Effector memory CD4-positive, alpha-beta T cell (primary cell): ENCODE results near the gene DSEL.

ENCODE experiments used
- DNase-seq, 3 donors: peaks; one replicate each; pipeline ENCODE4 v3.0.0-alpha.2; 2020
- H3K27ac ChIP-seq: 2 replicates; pipeline ENCODE4 v1.7.0; 2013; ENCODE audit warnings: mild to moderate bottlenecking, low read length, moderate library complexity; ENCODE audit not compliant: insufficient read depth, poor library complexity, severe bottlenecking
- H3K27me3 ChIP-seq: replicated peaks from 2 replicates; pipeline ENCODE4 v1.7.0; 2013; ENCODE audit warnings: mild to moderate bottlenecking, low read length; ENCODE audit not compliant: insufficient read depth, control insufficient read depth, poor library complexity, severe bottlenecking
- H3K36me3 ChIP-seq: 2 replicates; pipeline ENCODE4 v1.7.0; 2013; ENCODE audit warnings: mild to moderate bottlenecking, low read length, moderate library complexity; ENCODE audit not compliant: control insufficient read depth, insufficient read depth
- H3K4me1 ChIP-seq: 2 replicates; pipeline ENCODE4 v1.7.0; 2013; ENCODE audit warnings: low read length, mild to moderate bottlenecking; ENCODE audit not compliant: control insufficient read depth, insufficient read depth, poor library complexity, severe bottlenecking
- H3K4me3 ChIP-seq: 2 replicates; pipeline ENCODE4 v1.7.0; 2013; ENCODE audit warnings: low read length, low read depth, mild to moderate bottlenecking; ENCODE audit not compliant: insufficient read depth, poor library complexity, severe bottlenecking
- H3K9me3 ChIP-seq: 2 replicates; pipeline ENCODE4 v1.7.0; 2013; ENCODE audit warnings: mild to moderate bottlenecking, low read length, moderate library complexity; ENCODE audit not compliant: control insufficient read depth

The DSEL gene

DNA sequence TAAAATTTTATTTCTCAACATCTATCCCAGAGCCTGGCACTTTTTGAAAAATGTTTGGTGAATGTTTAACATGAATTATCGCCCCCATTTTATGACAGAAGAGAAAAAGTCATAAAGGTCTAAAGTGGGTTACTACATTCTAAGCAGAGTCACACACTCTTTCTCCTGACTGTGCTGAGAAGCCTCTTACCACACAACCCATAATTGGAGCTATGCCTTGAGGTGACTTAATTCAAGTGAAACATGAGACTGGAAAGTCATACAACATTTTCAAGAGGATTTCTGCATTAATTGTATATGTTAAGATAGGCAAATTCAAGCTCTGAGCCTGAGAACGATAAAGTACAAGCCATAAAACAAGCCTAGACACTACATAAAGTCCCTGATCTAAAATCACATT lies 3.1 kb upstream of the DSEL start:
- Histone ChIP-seq H3K36me3 (no peaks in the 10 kb centered on the region), H3K9me3 (no peaks in the 10 kb centered on the region), H3K27ac (no peak overlapping the region), H3K4me3 (no peak overlapping the region), H3K27me3 (no peaks in the 10 kb centered on the region), H3K4me1 (peaks cover 5% of the 10 kb centered on the region)
- DNase-seq = no peak

DNA sequence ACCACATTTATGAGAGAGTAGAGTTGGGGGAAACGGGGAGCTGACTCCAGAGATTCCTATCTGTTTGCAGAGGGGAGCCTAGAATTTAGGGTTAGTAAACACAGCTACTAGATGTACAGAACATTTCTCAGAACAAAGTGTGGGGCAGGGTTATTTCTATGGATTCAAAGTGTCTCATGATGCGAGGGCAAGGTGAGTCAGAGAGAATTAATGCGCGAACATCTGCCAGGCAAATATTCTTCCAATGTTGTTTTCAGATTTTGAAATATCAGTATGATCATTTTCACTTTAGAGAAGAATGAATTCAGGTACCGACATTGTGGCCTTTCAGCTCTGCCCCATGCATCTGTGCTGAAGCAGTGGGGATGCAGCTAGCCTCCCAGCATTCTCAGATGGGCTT lies 2.0 kb upstream of the DSEL start:
- peaks cover 5% of the 10 kb centered on the region for H3K4me1 ChIP-seq

DNA sequence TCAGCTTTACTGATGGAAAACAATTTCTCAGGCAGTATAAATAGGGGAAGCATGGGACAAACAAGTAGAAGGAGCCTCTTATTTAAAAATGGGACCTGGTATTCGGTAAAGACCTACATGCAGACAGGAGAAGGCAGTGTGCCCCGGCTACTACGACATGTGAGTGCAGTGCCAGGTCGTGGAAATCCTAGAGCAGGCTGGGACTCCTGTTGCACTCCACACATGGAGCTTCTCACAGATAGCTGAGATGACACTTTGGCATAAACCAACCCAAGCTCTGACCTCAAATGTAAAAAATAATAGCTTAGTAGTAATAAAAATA lies 885 bp upstream of the DSEL start:
- no peaks in the 10 kb centered on the region for H3K36me3 ChIP-seq
- no peaks in the 10 kb centered on the region for H3K27me3 ChIP-seq
- peak overlapping the region; percentile 80 for H3K4me3 ChIP-seq
- peaks cover 5% of the 10 kb centered on the region for H3K4me1 ChIP-seq
- H3K9me3 ChIP-seq = no peaks in the 10 kb centered on the region
- no peak overlapping the region for H3K27ac ChIP-seq
- no peak for DNase-seq

More for the DNA sequence above, 2.0 kb upstream of the DSEL start:
- no peak overlapping the region for H3K4me3 ChIP-seq
- H3K27me3 ChIP-seq = no peaks in the 10 kb centered on the region
- no peaks in the 10 kb centered on the region for H3K36me3 ChIP-seq
- no peak overlapping the region for H3K27ac ChIP-seq
- no peaks in the 10 kb centered on the region for H3K9me3 ChIP-seq
- DNase-seq = no peak

DNA sequence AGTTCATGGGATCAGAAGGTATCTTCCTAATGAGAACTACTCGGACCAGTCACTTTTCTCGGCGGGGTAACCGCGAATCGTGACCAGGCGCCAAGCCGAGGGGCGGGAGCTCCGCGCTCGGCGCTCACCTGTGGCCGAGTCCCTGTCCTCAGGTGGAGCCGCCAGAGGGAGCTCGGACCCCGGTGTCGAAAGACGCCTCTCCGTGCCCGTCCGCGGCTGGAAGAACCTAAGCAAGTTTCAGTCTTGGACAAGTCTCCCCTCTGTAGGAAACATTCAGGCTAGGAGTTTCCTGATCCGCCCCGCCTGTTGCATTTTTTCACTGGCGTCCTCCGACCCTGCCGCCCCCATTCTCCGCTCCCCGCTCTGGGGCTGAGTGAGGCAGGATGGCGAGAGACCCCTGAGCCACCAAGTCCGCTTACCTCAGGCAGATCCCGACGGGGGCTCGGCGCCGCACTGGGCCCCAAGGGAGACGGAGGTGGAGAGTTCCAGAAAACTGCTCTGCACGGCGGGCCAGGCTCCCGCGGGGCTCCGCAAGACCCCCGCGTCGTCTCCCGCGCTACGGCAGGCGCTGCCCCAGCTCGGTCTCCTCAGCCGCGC lies 480 bp downstream of the DSEL start:
- Histone ChIP-seq H3K27ac (peak overlapping the region; percentile 28), H3K36me3 (no peaks in the 10 kb centered on the region), H3K4me1 (peaks cover 5% of the 10 kb centered on the region), H3K4me3 (peak overlapping the region; percentile 80), H3K27me3 (no peaks in the 10 kb centered on the region), H3K9me3 (no peaks in the 10 kb centered on the region)
- DNase-seq = peak; percentile 21 to 34 (median 31)

DNA sequence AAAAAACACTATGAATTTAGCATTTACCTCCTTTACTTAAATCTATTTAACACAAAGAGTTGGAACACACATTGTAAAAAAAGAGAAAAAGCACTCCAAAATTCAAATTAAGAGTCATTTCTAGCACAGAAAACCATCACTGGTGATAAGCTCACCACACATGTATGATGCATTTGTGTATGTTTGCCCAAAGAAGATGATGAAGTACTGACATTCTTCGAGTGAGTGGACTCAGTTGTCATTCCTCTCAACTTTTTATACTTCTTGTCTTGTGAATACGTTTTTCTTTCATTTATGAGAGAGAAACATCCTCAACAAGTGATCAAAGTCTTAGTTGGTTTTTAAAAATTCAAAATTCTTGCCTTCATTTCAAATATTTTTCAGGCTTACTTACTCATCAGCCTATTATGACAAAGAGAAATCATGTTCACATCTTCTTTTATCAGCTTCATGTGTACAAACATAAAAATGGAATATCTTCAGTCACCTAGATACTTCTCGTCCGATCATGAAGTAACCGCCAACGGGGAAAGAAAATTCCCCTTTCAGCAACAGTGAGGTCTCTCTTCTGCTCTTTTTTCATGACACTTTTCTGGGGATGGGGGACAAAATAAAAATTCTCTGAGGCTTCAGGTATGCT lies 1.5 kb downstream of the DSEL start:
- Histone ChIP-seq H3K9me3 (no peaks in the 10 kb centered on the region), H3K4me3 (no peak overlapping the region), H3K27me3 (no peaks in the 10 kb centered on the region), H3K27ac (no peak overlapping the region), H3K4me1 (peaks cover 5% of the 10 kb centered on the region), H3K36me3 (no peaks in the 10 kb centered on the region)
- no peak for DNase-seq

DNA sequence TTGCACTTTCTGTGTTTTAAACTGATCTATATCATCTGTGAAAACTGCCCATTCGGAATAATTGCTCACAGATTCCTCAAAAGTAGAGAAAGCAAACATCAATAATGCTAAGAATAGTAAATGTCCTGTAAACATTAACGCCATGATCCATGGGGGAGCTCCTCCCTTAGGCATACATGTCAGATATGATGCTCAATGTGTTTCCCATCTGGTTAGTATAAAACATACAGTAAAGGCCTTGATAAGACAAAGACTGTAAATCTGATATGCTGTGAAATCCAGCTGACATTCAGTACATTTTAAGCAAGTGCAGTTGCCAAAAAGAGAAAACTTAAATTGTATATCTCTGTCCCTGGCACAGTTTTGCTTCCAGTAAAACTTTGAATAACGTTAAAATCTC lies 2.1 kb downstream of the DSEL start:
- DNase-seq = no peak
- Histone ChIP-seq H3K27me3 (no peaks in the 10 kb centered on the region), H3K4me1 (peaks cover 5% of the 10 kb centered on the region), H3K36me3 (no peaks in the 10 kb centered on the region), H3K4me3 (no peak overlapping the region), H3K9me3 (no peaks in the 10 kb centered on the region), H3K27ac (no peak overlapping the region)

DNA sequence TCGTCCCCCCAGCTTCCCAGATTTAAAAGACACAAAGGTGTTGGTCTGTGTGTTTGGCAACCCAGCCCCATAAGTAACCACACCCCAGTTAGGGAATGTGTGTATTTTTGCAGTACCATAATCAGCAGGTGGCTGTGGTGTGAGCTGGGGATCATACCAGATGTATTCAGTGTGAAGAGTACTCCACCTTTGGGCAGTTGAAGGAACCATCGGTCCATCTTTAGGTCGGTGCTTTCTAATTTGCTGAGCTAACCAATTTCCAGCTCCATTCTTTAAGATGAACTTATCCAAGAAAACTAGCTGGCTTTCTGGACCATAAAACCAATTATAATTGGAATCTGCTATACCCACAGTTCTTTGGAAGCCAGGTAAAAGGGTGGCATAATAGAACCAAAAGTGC lies 3.2 kb downstream of the DSEL start:
- Histone ChIP-seq H3K9me3 (no peaks in the 10 kb centered on the region), H3K4me3 (no peak overlapping the region), H3K36me3 (no peaks in the 10 kb centered on the region), H3K4me1 (peaks cover 5% of the 10 kb centered on the region), H3K27me3 (no peaks in the 10 kb centered on the region), H3K27ac (no peak overlapping the region)
- DNase-seq = no peak

DNA sequence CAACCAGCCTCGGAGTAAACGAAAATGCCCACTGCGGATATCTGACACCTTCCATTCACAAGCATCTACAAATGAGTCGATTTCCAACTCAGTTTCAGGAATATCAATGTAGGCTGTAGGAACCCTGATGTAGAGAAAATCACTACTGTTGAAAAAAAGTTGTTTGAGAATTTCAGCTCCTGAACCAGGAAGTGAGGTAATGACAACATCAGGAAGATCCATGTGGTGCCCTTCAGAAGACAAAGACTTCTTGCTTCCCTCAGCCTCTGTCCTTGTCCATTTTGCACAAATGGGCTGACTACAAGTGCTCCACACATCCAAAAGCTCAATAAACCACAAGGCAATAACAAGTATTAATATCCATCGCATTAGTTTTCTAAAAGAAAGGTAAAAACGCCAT lies 4.7 kb downstream of the DSEL start:
- Histone ChIP-seq H3K9me3 (no peaks in the 10 kb centered on the region), H3K4me1 (no peaks in the 10 kb centered on the region), H3K36me3 (no peaks in the 10 kb centered on the region), H3K27ac (no peak overlapping the region), H3K4me3 (no peak overlapping the region), H3K27me3 (no peaks in the 10 kb centered on the region)
- no peak for DNase-seq

DNA sequence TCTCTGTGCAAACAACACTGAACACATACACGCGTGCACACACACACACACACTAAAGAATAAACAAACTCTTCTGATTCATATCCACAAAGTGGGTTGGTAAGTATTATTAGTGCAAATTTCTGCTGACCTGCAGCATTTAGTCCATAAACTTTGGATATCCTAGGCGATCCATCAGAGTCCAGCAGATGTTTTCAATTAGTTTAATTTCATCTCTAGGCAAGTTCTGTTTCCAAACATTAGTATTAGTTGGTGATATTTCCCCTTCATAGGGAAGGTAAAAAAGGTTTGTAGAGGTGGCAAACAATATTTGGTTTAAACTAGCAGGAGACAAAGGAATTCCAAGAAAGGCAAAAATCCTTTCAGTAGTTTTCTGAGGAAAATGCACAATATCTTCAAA lies 5.7 kb downstream of the DSEL start:
- Histone ChIP-seq H3K36me3 (no peaks in the 10 kb centered on the region), H3K27me3 (no peaks in the 10 kb centered on the region), H3K9me3 (no peaks in the 10 kb centered on the region), H3K4me1 (no peaks in the 10 kb centered on the region), H3K27ac (no peak overlapping the region), H3K4me3 (no peak overlapping the region)
- no peak for DNase-seq

DNA sequence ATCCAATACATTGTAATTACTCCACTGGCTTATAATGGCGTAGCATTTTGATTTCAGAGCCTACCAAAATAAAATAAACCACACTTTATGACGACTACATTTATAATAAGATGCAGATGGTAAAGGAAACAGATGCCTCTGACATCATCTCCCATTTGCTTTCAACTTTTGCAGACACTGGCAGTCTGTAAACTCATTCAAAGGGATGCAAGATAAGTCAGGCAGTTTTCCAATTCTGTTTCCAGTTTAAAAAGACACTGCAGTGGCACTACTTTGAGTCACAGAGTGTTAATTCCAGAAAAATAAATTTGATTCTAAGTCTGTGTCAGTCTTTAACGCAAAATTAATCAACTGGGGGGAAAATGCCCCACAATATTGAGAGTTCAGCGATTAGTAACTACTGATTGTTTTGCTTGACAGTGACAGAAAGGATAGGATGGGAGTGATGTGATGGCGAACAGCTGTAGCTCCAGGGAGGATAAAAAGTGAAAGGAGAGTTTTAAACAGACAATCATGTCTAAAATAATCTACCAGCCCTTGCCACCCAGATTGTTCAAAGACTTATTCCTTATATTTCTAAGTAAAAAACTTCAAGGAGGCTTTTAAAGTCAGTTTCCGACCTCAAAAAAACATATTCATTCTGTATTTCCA lies 6.7 kb downstream of the DSEL start:
- Histone ChIP-seq H3K9me3 (no peaks in the 10 kb centered on the region), H3K36me3 (no peaks in the 10 kb centered on the region), H3K27me3 (no peaks in the 10 kb centered on the region), H3K27ac (no peak overlapping the region), H3K4me1 (no peaks in the 10 kb centered on the region), H3K4me3 (no peak overlapping the region)
- DNase-seq = no peak
